ENCODE data around the gene UBXN6.

DNA sequence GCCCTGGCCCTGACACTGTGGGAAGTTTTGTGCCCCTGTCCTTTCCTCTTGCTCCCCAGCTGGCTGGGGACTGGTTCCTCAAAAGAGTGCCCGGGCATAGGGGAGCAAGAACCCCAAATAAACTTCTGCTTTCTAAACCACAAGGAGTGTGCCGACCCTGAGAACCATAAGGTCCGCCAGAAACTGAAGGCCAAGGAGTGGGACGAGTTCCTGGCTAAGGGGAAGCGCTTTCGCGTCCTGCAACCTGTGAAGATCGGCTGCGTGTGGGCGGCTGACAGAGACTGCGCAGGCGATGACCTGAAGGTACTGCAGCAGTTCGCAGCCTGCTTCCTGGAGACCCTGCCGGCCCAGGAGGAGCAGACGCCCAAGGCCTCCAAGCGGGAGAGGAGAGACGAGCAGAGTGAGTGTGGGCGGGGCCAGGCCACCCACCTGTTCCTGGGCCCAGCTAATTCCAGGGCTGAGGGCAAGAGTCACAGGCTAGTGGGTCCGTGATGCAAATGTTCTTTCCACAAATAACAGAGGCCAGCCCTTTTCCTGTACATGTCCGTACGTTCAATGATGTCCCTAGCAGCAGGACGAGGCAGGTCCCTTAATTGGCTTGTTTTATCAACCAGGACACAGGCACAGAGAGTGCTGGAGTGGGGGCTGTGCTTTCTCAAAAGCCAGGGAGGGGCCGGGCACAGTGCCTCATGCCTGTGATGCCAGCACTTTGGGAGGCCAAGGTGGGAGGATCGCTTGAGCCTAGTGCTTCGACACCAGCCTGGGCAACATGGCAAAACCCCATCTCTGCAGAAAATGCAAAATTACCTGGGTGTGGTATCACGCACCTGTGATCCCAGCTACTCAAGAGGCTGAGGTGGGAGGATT lies 25.6 kb downstream of the UBXN6 start:
- TF ChIP-seq POLR2AphosphoS5 (IDR thresholded peaks at IDR 0.05) (peak; percentile 46 to 68 (median 64)), POLR2A (IDR thresholded peaks at IDR 0.05) (no peak)
- TF ChIP-seq, protein P1, sequence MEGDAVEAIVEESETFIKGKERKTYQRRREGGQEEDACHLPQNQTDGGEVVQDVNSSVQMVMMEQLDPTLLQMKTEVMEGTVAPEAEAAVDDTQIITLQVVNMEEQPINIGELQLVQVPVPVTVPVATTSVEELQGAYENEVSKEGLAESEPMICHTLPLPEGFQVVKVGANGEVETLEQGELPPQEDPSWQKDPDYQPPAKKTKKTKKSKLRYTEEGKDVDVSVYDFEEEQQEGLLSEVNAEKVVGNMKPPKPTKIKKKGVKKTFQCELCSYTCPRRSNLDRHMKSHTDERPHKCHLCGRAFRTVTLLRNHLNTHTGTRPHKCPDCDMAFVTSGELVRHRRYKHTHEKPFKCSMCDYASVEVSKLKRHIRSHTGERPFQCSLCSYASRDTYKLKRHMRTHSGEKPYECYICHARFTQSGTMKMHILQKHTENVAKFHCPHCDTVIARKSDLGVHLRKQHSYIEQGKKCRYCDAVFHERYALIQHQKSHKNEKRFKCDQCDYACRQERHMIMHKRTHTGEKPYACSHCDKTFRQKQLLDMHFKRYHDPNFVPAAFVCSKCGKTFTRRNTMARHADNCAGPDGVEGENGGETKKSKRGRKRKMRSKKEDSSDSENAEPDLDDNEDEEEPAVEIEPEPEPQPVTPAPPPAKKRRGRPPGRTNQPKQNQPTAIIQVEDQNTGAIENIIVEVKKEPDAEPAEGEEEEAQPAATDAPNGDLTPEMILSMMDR (IDR thresholded peaks at IDR 0.05 in 8 of 11, conservative IDR thresholded peaks at IDR 0.05 in 3 of 11) = no peak
